ENCODE measurements around the gene RBFOX2.

- TF ChIP-seq CTCF (IDR thresholded peaks at IDR 0.05 in 8 of 11, conservative IDR thresholded peaks at IDR 0.05 in 3 of 11) (no peak), POLR2AphosphoS5 (IDR thresholded peaks at IDR 0.05) (no peak)
These were observed 193.2 kb downstream of the RBFOX2 start for GRCh38 chr22:35835267-35835997.
